ENCODE data around the gene ETFA.
"Not testable (repeated sequence)": the region's sequence is repeated elsewhere in the genome, so short reads cannot be mapped to it uniquely, and the experiment has no call there.

Gene ETFA

DNA sequence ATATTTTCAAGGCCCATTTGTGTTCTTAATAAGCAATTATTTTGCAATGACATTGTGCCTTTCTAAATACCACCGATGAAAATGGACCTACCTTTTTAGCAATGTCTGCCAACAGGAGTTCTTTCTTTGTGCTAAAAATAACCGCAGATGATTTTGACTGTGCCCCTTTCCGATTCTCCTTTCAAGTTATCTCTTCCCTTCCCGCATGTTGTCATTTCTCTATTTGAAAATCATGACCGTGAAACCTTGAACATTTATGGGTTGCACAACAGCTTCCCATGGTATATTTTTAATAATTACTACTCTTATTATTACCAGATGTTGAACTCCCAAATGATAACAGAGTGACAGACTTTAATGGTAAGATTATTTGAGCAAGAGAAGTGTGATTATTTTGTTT, 10.3 kb upstream of the ETFA start:
- DNase-seq = no peak

GRCh38 chr15:76321171-76321570, 9.9 kb upstream of the ETFA start:
- no peak for DNase-seq

DNA sequence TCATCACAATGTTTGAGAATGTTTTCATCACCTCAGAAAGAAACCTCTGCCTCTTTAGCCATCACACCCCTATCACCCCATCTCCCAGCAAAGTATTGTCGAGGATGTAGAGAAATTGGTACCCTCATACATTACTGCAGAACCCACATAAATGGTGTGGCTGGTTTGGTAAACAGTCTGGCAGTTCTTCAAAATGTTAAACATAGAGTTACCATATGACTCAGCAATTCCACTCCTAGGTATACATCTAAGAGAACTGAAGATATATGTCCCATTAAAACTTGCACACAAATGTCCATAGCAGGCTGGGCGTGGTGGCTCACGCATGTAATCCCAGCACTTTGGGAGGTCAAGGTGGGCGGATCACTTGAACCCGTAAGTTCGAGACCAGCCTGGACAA, 8.7 kb upstream of the ETFA start:
- DNase-seq = no peak

GRCh38 chr15:76313731-76314130, 2.5 kb upstream of the ETFA start:
- no peak for DNase-seq

DNA sequence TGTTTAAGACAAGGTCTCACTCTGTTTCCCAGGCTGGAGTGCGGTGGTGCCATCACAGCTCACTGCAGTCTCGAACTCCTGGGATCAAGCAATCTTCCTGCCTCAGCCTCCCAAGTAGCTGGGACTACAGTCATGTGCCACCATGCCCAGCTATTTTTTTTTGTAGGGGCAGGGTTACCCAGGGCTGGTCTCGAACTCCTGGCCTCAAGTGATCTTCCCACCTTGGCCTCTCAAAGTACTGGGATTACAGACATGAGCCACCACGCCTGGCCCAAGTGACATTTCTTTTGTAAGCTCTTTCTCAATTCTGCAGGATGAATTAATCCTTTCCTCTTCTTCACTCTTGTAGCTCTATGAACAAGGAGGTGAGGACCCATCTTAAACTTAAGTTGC, 1.9 kb upstream of the ETFA start:
- DNase-seq = not testable (repeated sequence)

- no peak for DNase-seq
Observed at GRCh38 chr15:76312540-76313174, 1.4 kb upstream of the ETFA start.

DNA sequence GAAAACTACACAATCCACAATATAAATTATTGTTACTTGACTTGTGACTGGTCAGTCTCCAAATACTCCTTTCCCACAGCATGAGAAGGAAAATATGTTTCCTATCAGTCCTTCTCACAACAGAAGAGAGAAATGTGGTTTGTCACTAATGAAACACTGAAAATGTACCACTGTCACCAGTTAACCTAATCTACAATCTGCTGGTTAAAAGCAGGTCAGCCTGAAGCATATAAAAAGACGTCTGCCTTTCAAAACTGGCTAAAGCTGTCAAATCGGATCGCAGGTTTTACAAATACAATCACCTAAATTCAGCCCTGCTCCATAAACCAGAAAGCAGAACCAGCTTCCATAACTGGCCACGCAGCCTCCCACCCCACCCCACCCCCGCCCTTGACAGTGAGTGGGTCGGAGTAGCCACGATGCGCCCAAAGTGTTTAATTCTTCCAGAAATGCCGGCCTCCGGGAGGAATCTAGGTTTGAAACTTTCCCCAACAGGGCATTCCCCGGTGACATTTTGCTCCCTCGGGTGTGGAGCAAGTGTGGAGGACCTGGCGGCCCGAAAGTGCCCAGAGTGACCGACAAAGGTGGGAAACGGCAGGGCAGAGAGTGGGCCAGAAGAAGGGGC, 682 bp downstream of the ETFA start:
- no peak for DNase-seq

DNA sequence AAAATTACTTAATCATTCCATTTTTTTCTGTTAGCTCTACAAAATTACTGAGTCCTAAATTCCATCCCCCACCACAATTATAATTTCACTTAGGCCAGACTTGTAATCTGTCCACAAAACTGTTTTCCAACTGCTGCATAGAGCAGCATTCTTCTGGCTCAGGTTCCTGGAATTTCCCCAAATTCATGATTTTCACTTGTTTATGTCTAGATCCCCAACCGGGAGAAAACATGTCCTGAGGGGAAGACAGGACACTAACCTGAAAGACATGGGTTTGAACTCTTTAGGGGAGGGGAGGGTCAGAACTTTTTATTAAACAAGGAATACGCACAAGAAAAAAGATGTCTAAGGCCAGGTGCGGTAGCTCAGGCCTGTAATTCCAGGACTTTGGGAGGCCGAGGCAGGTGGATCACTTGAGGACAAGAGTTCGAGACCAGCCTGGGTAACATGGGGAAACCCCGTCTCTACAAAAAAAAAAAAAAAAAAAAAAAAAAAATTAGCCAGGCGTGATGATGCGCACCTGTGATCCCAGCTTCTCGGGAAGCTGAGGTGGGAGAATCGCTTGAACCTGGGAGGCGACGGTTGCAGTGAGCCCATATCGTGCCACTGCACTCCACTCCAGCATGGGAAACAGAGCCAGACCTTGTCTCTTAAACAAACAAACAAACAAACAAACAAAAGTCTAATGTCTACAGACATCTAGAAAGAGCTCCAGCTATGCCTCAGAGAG, 1.5 kb downstream of the ETFA start:
- DNase-seq = no peak

DNA sequence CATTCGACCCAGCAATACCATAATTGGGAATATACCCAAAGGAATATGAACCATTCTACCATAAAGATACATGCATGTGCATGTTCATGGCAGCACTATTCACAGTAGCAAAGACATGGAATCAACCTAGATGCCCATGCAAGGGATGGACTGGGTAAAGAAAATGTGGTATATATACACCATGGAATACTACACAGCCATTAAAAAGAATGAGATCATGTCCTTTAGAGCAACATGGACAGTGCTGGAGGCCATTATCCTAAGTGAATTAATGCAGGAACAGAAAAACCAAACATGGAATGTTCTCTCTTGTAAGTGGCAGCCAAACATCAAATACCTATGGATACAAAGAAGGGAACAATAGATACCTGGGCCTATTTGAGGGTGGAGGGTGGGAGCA, 7.4 kb downstream of the ETFA start:
- DNase-seq = no peak

GRCh38 chr15:76299786-76300185, 11.5 kb downstream of the ETFA start:
- DNase-seq = no peak

DNA sequence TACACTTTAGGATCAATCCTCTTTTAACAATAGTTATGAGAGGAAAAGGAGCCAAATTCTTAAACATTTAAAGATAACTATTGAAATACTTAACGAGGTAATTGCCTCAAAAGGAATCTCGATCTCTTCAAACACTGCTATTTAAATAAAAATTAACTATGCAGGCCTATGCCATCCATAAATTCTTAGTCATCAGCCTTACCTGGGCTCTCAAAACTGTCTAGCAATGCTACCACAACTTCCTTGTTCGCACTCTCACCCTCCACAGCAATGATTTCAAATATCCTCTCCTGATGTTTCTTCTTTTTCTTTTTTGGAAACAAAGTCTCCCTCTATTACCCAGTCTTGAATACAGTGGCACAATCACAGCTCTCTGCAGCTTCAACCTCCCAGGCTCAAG, 12.3 kb downstream of the ETFA start:
- no peak for DNase-seq

GRCh38 chr15:76297951-76298350, 13.3 kb downstream of the ETFA start:
- not testable (repeated sequence) for DNase-seq

GRCh38 chr15:76296849-76297248, 14.4 kb downstream of the ETFA start:
- no peak for DNase-seq

- not testable (repeated sequence) for DNase-seq
Observed at GRCh38 chr15:76294463-76294862, 16.8 kb downstream of the ETFA start.

DNA sequence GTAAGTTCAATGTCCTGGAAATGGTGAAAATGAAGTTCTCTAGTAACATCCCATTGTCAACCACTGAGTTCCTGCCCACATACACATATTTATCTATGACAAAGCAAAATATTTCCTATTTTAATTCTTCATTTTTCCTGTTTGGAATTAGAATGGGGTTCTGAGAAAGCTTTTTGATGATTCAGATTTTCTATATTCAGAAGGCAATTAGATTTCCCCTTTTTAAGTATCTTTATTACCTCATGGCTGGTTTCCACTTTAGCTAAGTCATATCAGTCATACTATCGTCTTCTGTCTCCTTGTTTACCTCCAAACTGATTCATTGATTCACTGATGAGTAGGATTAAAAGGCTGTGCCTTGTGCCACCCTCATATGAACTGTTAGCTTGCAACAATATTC, 17.9 kb downstream of the ETFA start:
- DNase-seq = no peak

DNA sequence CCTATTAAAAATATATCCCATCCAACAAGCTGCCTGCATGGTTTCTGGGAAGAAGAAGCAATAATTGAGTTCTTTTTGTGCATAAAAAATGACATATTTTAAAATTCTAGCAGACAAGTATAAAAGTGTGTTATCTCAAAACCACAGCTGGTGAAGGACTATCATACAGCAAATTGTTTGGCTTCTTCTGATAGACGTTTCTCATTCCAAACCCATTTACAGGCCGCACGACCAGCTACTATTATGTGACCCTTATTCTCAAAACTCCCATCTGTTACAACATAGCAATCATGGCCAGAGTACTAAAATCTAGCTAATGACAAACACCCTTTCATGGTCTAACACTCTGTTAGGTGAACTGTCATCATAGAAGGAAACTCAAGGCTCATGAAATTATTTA, 21.7 kb downstream of the ETFA start:
- DNase-seq = no peak

GRCh38 chr15:76286271-76286879, 24.9 kb downstream of the ETFA start:
- DNase-seq = no peak

- no peak for DNase-seq
Observed at GRCh38 chr15:76285241-76285825, 25.9 kb downstream of the ETFA start.

DNA sequence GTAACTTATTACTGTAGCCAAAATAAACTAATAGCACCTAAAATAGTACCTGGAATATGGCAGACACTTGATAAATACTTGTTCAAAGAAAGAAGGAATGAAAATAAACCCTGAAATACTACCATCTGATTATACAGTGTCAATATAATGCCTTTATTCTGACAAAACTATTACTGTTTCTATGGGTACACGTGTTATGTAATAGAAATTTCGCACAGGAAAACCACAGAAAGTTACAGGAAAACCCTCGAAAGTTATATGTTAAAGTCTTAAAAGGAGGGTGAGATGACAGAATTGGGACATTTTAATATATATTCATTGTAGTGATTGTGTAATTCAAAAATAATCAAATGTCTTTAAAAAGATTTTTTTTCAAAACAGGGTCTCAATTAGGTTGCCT, 28.8 kb downstream of the ETFA start:
- no peak for DNase-seq

- no peak for DNase-seq
Observed at GRCh38 chr15:76278651-76279050, 32.6 kb downstream of the ETFA start.

GRCh38 chr15:76274821-76275220, 36.4 kb downstream of the ETFA start:
- no peak for DNase-seq

DNA sequence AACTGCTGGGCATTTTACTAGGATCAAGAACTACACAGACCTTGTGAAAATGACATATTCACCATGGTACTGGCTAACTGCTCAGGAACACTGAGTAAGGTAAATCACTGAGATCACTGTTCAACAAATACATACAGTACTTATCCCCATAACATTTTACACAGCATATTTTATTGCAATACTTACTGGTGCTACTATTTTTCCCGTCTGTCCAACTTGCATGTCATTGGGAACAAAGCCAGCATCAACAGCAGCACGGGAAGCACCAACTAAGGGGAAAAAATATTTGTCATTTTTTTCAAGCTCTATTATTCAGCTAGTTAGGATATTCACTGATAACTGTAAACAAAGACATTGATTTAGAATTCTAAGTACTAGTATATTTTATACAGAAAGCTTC, 37.0 kb downstream of the ETFA start:
- DNase-seq = no peak

DNA sequence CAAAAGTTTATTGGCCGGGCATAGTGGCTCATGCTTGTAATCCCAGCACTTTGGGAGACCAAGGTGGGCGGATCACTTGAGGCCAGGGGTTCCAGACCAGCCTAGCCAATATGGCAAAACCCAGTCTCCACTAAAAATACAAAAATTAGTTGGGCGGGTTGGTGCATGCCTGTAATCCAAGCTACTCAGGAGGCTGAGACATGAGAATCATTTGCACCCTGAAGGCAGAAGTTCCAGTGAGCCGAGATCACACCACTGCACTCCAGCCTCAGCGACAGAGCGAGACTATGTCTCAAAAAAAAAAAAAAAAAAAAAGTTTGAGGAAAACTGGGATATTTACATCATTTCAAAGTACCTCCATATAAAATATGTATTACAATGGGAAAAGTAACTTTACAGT, 40.4 kb downstream of the ETFA start:
- DNase-seq = no peak

GRCh38 chr15:76267077-76267476, 44.2 kb downstream of the ETFA start:
- no peak for DNase-seq

Data from NCI-H1417 treated with DMSO at 0.1 percent for 48 hours (cell line).